ENCODE data around the gene AAMP. TPM values are rescaled to one million over a fixed set of nuclear protein-coding genes. Genes with fewer than 3 reads are reported as not detected.

AAMP gene
- total and polyA plus RNA-seq, 2 donors = 67.2 to 69.2 TPM

- no peaks in the 10 kb centered on the region for H3K27me3 ChIP-seq (ENCODE audit: control insufficient read depth in 2 of 2, insufficient read depth in 1 of 2, low read length in 1 of 2)
- H3K27ac ChIP-seq (ENCODE audit: low read depth in 1 of 2, low read length in 1 of 2) = peak overlapping the region in 1 of 2 donors; percentile 52
- H3K4me1 ChIP-seq (ENCODE audit: control insufficient read depth in 2 of 2, insufficient read depth in 2 of 2, low read length in 2 of 2) = peaks cover 14 to 30% of the 10 kb centered on the region in 2 donors
- peaks cover 45 to 46% of the 10 kb centered on the region in 2 donors for H3K36me3 ChIP-seq (ENCODE audit: control insufficient read depth in 2 of 2, insufficient read depth in 2 of 2, low read length in 1 of 2)
- no peak overlapping the region for H3K4me3 ChIP-seq (ENCODE audit: low read length in 2 of 2)
- H3K9me3 ChIP-seq (ENCODE audit: control insufficient read depth in 2 of 2, insufficient read depth in 1 of 2, low read length in 1 of 2) = peaks cover 0 to 7% of the 10 kb centered on the region in 2 donors
- DNase-seq (ENCODE audit: low read depth in 6 of 9, low spot score in 9 of 9) = peak; percentile 49 to 87 (median 73)
- 60% methylated on average over 18 of the region's 18 CpGs for WGBS
Measured at GRCh38 chr2:218272531-218273212, 2.7 kb upstream of the AAMP start.

- H3K36me3 ChIP-seq (ENCODE audit: control insufficient read depth in 2 of 2, insufficient read depth in 2 of 2, low read length in 1 of 2) = peaks cover 42 to 45% of the 10 kb centered on the region in 2 donors
- H3K4me1 ChIP-seq (ENCODE audit: control insufficient read depth in 2 of 2, insufficient read depth in 2 of 2, low read length in 2 of 2) = peaks cover 14 to 30% of the 10 kb centered on the region in 2 donors
Measured at GRCh38 chr2:218271865-218272530, 2.1 kb upstream of the AAMP start.

GRCh38 chr2:218271487-218271797 is 1.5 kb upstream of the AAMP start:
- no peak for DNase-seq (ENCODE audit: low read depth in 6 of 9, low spot score in 9 of 9)
- H3K4me3 ChIP-seq (ENCODE audit: low read length in 2 of 2) = peak overlapping the region in 1 of 2 donors; percentile 93
- H3K4me1 ChIP-seq (ENCODE audit: control insufficient read depth in 2 of 2, insufficient read depth in 2 of 2, low read length in 2 of 2) = peaks cover 14 to 30% of the 10 kb centered on the region in 2 donors
- no peaks in the 10 kb centered on the region for H3K27me3 ChIP-seq (ENCODE audit: control insufficient read depth in 2 of 2, insufficient read depth in 1 of 2, low read length in 1 of 2)
- WGBS = 84% methylated on average over 4 of the region's 4 CpGs
- H3K27ac ChIP-seq (ENCODE audit: low read depth in 1 of 2, low read length in 1 of 2) = no peak overlapping the region
- H3K36me3 ChIP-seq (ENCODE audit: control insufficient read depth in 2 of 2, insufficient read depth in 2 of 2, low read length in 1 of 2) = peaks cover 43 to 45% of the 10 kb centered on the region in 2 donors
- peaks cover 0 to 7% of the 10 kb centered on the region in 2 donors for H3K9me3 ChIP-seq (ENCODE audit: control insufficient read depth in 2 of 2, insufficient read depth in 1 of 2, low read length in 1 of 2)

More at GRCh38 chr2:218271865-218272530, 2.1 kb upstream of the AAMP start:
- Histone ChIP-seq H3K27me3 (ENCODE audit: control insufficient read depth in 2 of 2, insufficient read depth in 1 of 2, low read length in 1 of 2) (no peaks in the 10 kb centered on the region), H3K27ac (ENCODE audit: low read depth in 1 of 2, low read length in 1 of 2) (peak overlapping the region in 1 of 2 donors; percentile 52), H3K9me3 (ENCODE audit: control insufficient read depth in 2 of 2, insufficient read depth in 1 of 2, low read length in 1 of 2) (peaks cover 0 to 7% of the 10 kb centered on the region in 2 donors), H3K4me3 (ENCODE audit: low read length in 2 of 2) (no peak overlapping the region)
- DNase-seq (ENCODE audit: low read depth in 6 of 9, low spot score in 9 of 9) = no peak
- 90% methylated on average over 5 of the region's 5 CpGs for WGBS

- peak overlapping the region; percentile 45 to 53 for H3K27ac ChIP-seq (ENCODE audit: low read depth in 1 of 2, low read length in 1 of 2)
- H3K9me3 ChIP-seq (ENCODE audit: control insufficient read depth in 2 of 2, insufficient read depth in 1 of 2, low read length in 1 of 2) = peaks cover 0 to 7% of the 10 kb centered on the region in 2 donors
- peaks cover 14 to 30% of the 10 kb centered on the region in 2 donors for H3K4me1 ChIP-seq (ENCODE audit: control insufficient read depth in 2 of 2, insufficient read depth in 2 of 2, low read length in 2 of 2)
- no peaks in the 10 kb centered on the region for H3K27me3 ChIP-seq (ENCODE audit: control insufficient read depth in 2 of 2, insufficient read depth in 1 of 2, low read length in 1 of 2)
- peaks cover 43 to 45% of the 10 kb centered on the region in 2 donors for H3K36me3 ChIP-seq (ENCODE audit: control insufficient read depth in 2 of 2, insufficient read depth in 2 of 2, low read length in 1 of 2)
- peak overlapping the region; percentile 86 to 93 for H3K4me3 ChIP-seq (ENCODE audit: low read length in 2 of 2)
- 12% methylated on average over 23 of the region's 23 CpGs for WGBS
- DNase-seq (ENCODE audit: low read depth in 6 of 9, low spot score in 9 of 9) = no peak
Measured at GRCh38 chr2:218270721-218271486, 967 bp upstream of the AAMP start.

- H3K9me3 ChIP-seq (ENCODE audit: control insufficient read depth in 2 of 2, insufficient read depth in 1 of 2, low read length in 1 of 2) = peaks cover 0 to 7% of the 10 kb centered on the region in 2 donors
- H3K36me3 ChIP-seq (ENCODE audit: control insufficient read depth in 2 of 2, insufficient read depth in 2 of 2, low read length in 1 of 2) = peaks cover 47 to 48% of the 10 kb centered on the region in 2 donors
- 98% methylated on average over 6 of the region's 6 CpGs for WGBS
- H3K4me1 ChIP-seq (ENCODE audit: control insufficient read depth in 2 of 2, insufficient read depth in 2 of 2, low read length in 2 of 2) = peaks cover 14 to 25% of the 10 kb centered on the region in 2 donors
- no peaks in the 10 kb centered on the region for H3K27me3 ChIP-seq (ENCODE audit: control insufficient read depth in 2 of 2, insufficient read depth in 1 of 2, low read length in 1 of 2)
- no peak overlapping the region for H3K27ac ChIP-seq (ENCODE audit: low read depth in 1 of 2, low read length in 1 of 2)
- no peak overlapping the region for H3K4me3 ChIP-seq (ENCODE audit: low read length in 2 of 2)
- no peak for DNase-seq (ENCODE audit: low read depth in 6 of 9, low spot score in 9 of 9)
Measured at GRCh38 chr2:218267259-218267658, 2.7 kb downstream of the AAMP start.

- no peak overlapping the region for H3K4me3 ChIP-seq (ENCODE audit: low read length in 2 of 2)
- DNase-seq (ENCODE audit: low read depth in 6 of 9, low spot score in 9 of 9) = no peak
- peaks cover 44 to 45% of the 10 kb centered on the region in 2 donors for H3K36me3 ChIP-seq (ENCODE audit: control insufficient read depth in 2 of 2, insufficient read depth in 2 of 2, low read length in 1 of 2)
- H3K4me1 ChIP-seq (ENCODE audit: control insufficient read depth in 2 of 2, insufficient read depth in 2 of 2, low read length in 2 of 2) = peaks cover 12 to 19% of the 10 kb centered on the region in 2 donors
- H3K27ac ChIP-seq (ENCODE audit: low read depth in 1 of 2, low read length in 1 of 2) = no peak overlapping the region
- H3K27me3 ChIP-seq (ENCODE audit: control insufficient read depth in 2 of 2, insufficient read depth in 1 of 2, low read length in 1 of 2) = no peaks in the 10 kb centered on the region
- peaks cover 0 to 7% of the 10 kb centered on the region in 2 donors for H3K9me3 ChIP-seq (ENCODE audit: control insufficient read depth in 2 of 2, insufficient read depth in 1 of 2, low read length in 1 of 2)
- WGBS = 99% methylated on average over 15 of the region's 15 CpGs
Measured at GRCh38 chr2:218266316-218266979, 3.5 kb downstream of the AAMP start.

- H3K27ac ChIP-seq (ENCODE audit: low read depth in 1 of 2, low read length in 1 of 2) = no peak overlapping the region
- no peak overlapping the region for H3K4me3 ChIP-seq (ENCODE audit: low read length in 2 of 2)
- WGBS = 96% methylated on average over 8 of the region's 8 CpGs
- DNase-seq (ENCODE audit: low read depth in 6 of 9, low spot score in 9 of 9) = no peak
- peaks cover 44 to 45% of the 10 kb centered on the region in 2 donors for H3K36me3 ChIP-seq (ENCODE audit: control insufficient read depth in 2 of 2, insufficient read depth in 2 of 2, low read length in 1 of 2)
- H3K9me3 ChIP-seq (ENCODE audit: control insufficient read depth in 2 of 2, insufficient read depth in 1 of 2, low read length in 1 of 2) = peaks cover 0 to 7% of the 10 kb centered on the region in 2 donors
- peaks cover 5 to 11% of the 10 kb centered on the region in 2 donors for H3K4me1 ChIP-seq (ENCODE audit: control insufficient read depth in 2 of 2, insufficient read depth in 2 of 2, low read length in 2 of 2)
- no peaks in the 10 kb centered on the region for H3K27me3 ChIP-seq (ENCODE audit: control insufficient read depth in 2 of 2, insufficient read depth in 1 of 2, low read length in 1 of 2)
Measured at GRCh38 chr2:218265626-218266025, 4.3 kb downstream of the AAMP start.

GRCh38 chr2:218264773-218265561 is 5.0 kb downstream of the AAMP start:
- H3K36me3 ChIP-seq (ENCODE audit: control insufficient read depth in 2 of 2, insufficient read depth in 2 of 2, low read length in 1 of 2) = peaks cover 44 to 45% of the 10 kb centered on the region in 2 donors
- WGBS = 97% methylated on average over 22 of the region's 22 CpGs
- no peak for DNase-seq (ENCODE audit: low read depth in 6 of 9, low spot score in 9 of 9)
- peaks cover 0 to 3% of the 10 kb centered on the region in 2 donors for H3K9me3 ChIP-seq (ENCODE audit: control insufficient read depth in 2 of 2, insufficient read depth in 1 of 2, low read length in 1 of 2)
- H3K4me3 ChIP-seq (ENCODE audit: low read length in 2 of 2) = no peak overlapping the region
- no peak overlapping the region for H3K27ac ChIP-seq (ENCODE audit: low read depth in 1 of 2, low read length in 1 of 2)
- H3K27me3 ChIP-seq (ENCODE audit: control insufficient read depth in 2 of 2, insufficient read depth in 1 of 2, low read length in 1 of 2) = no peaks in the 10 kb centered on the region
- peaks cover 5 to 11% of the 10 kb centered on the region in 2 donors for H3K4me1 ChIP-seq (ENCODE audit: control insufficient read depth in 2 of 2, insufficient read depth in 2 of 2, low read length in 2 of 2)
